B cell (primary cell): ENCODE measurements around the gene HOXA4. TPM values are rescaled to one million over a fixed set of nuclear protein-coding genes. Genes with fewer than 3 reads are reported as not detected.

ENCODE experiments used
- ATAC-seq: fragments of 200-7000 bp; cut with Tn5 transposase; one replicate; pipeline ENCODE4 v1.10.0; 2021; ENCODE audit warnings: low read depth, mild to moderate bottlenecking, moderate number of reproducible peaks, moderate library complexity
- CTCF ChIA-PET: fragments of 350-600 bp; sonication (Branson Sonifier 250); formaldehyde crosslinking; loops from one replicate; lab custom pipeline; 2021; ENCODE audit warnings: antibody characterized with exemption, inconsistent platforms; lab: Charles Lee
- POLR2A ChIA-PET: fragments of 350-600 bp; sonication (Branson Sonifier 250); formaldehyde crosslinking; loops from one replicate; lab custom pipeline; 2021; ENCODE audit warnings: antibody characterized with exemption; lab: Charles Lee
- DNase-seq: peaks from one replicate; pipeline ENCODE4 v3.0.0; 2013
- H2AFZ ChIP-seq: 2 replicates; pipeline ENCODE4 v1.6.1; 2012; ENCODE audit warnings: mild to moderate bottlenecking, low read depth, low read length; ENCODE audit not compliant: insufficient read depth, poor library complexity, severe bottlenecking
- H3K27ac ChIP-seq, 2 donors: 1 replicate in 1 of 2; 2 replicates in 1 of 2; pipeline ENCODE4 v1.5.1; 2012 to 2013; ENCODE audit warnings: low read length in 2 of 2, mild to moderate bottlenecking in 2 of 2, moderate library complexity in 1 of 2
- H3K27me3 ChIP-seq, 4 experiments: fragments of 200-600 bp in 1 of 4; sonication (generic) in 1 of 4; replicated peaks in 1 of 4; 1 replicate in 2 of 4; 2 replicates in 2 of 4; pipeline versions ENCODE4 v1.6.1 to v1.7.0; 2013 to 2016; ENCODE audit warnings: low read length in 3 of 4, mild to moderate bottlenecking in 2 of 4, mixed read lengths in 1 of 4, moderate library complexity in 1 of 4; ENCODE audit not compliant: insufficient read depth in 4 of 4, control insufficient read depth in 3 of 4; ENCODE audit errors: control extremely low read depth in 1 of 4
- H3K36me3 ChIP-seq, 2 experiments: replicated peaks in 1 of 2; 1 replicate in 1 of 2; 2 replicates in 1 of 2; pipeline versions ENCODE4 v1.6.1 to v1.7.1; 2013; ENCODE audit warnings: low read length in 1 of 2; ENCODE audit not compliant: insufficient read depth in 2 of 2, control insufficient read depth in 1 of 2; ENCODE audit errors: control extremely low read depth in 1 of 2, extremely low read depth in 1 of 2
- H3K4me1 ChIP-seq, 2 donors: fragments of 200-600 bp in 1 of 2; sonication (generic) in 1 of 2; 1 replicate in 1 of 2; 2 replicates in 1 of 2; pipeline versions ENCODE4 v1.5.1 to v1.6.1; 2013 to 2017; ENCODE audit warnings: low read length in 2 of 2; ENCODE audit not compliant: control insufficient read depth in 2 of 2, insufficient read depth in 2 of 2
- H3K4me2 ChIP-seq: replicated peaks from 2 replicates; pipeline ENCODE3; 2012; ENCODE audit warnings: mild to moderate bottlenecking, low read depth, low read length; ENCODE audit not compliant: poor library complexity, severe bottlenecking
- H3K4me3 ChIP-seq, 5 experiments: fragments of 200-600 bp in 1 of 5; sonication (generic) in 1 of 5; 1 replicate in 3 of 5; 2 replicates in 2 of 5; pipeline versions ENCODE4 v1.5.1 to v1.7.0; 2011 to 2016; ENCODE audit warnings: low read length in 4 of 5, mild to moderate bottlenecking in 4 of 5, low read depth in 2 of 5, control low read depth in 1 of 5, moderate library complexity in 1 of 5; ENCODE audit not compliant: insufficient read depth in 1 of 5; ENCODE audit errors: control extremely low read depth in 1 of 5, extremely low read depth in 1 of 5
- H3K79me2 ChIP-seq: fragments of 200-600 bp; sonication (generic); one replicate; pipeline ENCODE4 v1.6.0; 2016; ENCODE audit warnings: low read length; ENCODE audit not compliant: control insufficient read depth, insufficient read depth
- H3K9ac ChIP-seq: fragments of 200-600 bp; sonication (generic); 2 replicates; pipeline ENCODE4 v1.6.1; 2017; ENCODE audit warnings: mild to moderate bottlenecking, low read length, moderate library complexity
- H3K9me3 ChIP-seq, 3 donors: one replicate each; pipeline versions ENCODE4 v1.6.1 to v1.7.1; 2013; ENCODE audit warnings: low read length in 2 of 3; ENCODE audit not compliant: control insufficient read depth in 2 of 3, insufficient read depth in 1 of 3; ENCODE audit errors: control extremely low read depth in 1 of 3
- H4K20me1 ChIP-seq: 2 replicates; pipeline ENCODE4 v1.6.0; 2012; ENCODE audit warnings: mild to moderate bottlenecking, low read length; ENCODE audit not compliant: insufficient read depth, control insufficient read depth, poor library complexity, severe bottlenecking
- H3K27ac Mint-ChIP-seq: one replicate; pipeline ENCODE4 v1.8.0; 2021; ENCODE audit warnings: mixed read lengths
- H3K27me3 Mint-ChIP-seq: one replicate; pipeline ENCODE4 v1.8.0; 2021; ENCODE audit warnings: mixed read lengths
- H3K4me1 Mint-ChIP-seq: one replicate; pipeline ENCODE4 v1.8.0; 2021; ENCODE audit warnings: mixed read lengths
- H3K4me3 Mint-ChIP-seq: one replicate; pipeline ENCODE4 v1.8.0; 2021; ENCODE audit warnings: mixed read lengths
- H3K9me3 Mint-ChIP-seq: one replicate; pipeline ENCODE4 v1.8.0; 2022; ENCODE audit warnings: mixed read lengths; ENCODE audit not compliant: insufficient read depth
- EZH2 ChIP-seq: IDR thresholded peaks from 2 replicates; pipeline ENCODE4 v1.6.1; 2012; ENCODE audit warnings: borderline replicate concordance, low read depth, mild to moderate bottlenecking, moderate library complexity, low read length; ENCODE audit not compliant: insufficient read depth, poor library complexity, severe bottlenecking
- WGBS: methylation state at CpG from one replicate; pipeline ENCODE4 v1.1.5; 2013; ENCODE audit warnings: missing lambda C conversion rate; ENCODE audit not compliant: insufficient coverage; 5-methylcytosine and 5-hydroxymethylcytosine counted together
- intact Hi-C: fragments of 100-400 bp; cut with micrococcal nuclease; formaldehyde crosslinking; loops from one replicate; pipeline ENCODE4 v1.10.0; 2022
- polyA plus RNA-seq: library from polyadenylated mRNA; depleted of rRNA; stranded (reverse); fragments of >200 nt; gene quantifications from 2 replicates; pipeline ENCODE4 v1.2.3, GENCODE V29; 2012
- total RNA-seq, 2 donors: library from RNA; stranded (reverse); fragments of 120-200 nt in 1 of 2; gene quantifications; 1 replicate in 1 of 2; 2 replicates in 1 of 2; pipeline versions ENCODE4 v1.2.3 to v1.2.4, GENCODE V29; 2013 to 2022
- TF ChIP-seq, protein P1 (sequence below): fragments of 200-600 bp; IDR thresholded peaks from one replicate; pipeline ENCODE4 v1.8.0; 2022; ENCODE audit warnings: antibody characterized with exemption, mild to moderate bottlenecking

HOXA4 gene
- total and polyA plus RNA-seq, 2 donors (not counting 1 experiment from before 2014, with no cell fraction given): 0.30 TPM; not detected in 1

DNA sequence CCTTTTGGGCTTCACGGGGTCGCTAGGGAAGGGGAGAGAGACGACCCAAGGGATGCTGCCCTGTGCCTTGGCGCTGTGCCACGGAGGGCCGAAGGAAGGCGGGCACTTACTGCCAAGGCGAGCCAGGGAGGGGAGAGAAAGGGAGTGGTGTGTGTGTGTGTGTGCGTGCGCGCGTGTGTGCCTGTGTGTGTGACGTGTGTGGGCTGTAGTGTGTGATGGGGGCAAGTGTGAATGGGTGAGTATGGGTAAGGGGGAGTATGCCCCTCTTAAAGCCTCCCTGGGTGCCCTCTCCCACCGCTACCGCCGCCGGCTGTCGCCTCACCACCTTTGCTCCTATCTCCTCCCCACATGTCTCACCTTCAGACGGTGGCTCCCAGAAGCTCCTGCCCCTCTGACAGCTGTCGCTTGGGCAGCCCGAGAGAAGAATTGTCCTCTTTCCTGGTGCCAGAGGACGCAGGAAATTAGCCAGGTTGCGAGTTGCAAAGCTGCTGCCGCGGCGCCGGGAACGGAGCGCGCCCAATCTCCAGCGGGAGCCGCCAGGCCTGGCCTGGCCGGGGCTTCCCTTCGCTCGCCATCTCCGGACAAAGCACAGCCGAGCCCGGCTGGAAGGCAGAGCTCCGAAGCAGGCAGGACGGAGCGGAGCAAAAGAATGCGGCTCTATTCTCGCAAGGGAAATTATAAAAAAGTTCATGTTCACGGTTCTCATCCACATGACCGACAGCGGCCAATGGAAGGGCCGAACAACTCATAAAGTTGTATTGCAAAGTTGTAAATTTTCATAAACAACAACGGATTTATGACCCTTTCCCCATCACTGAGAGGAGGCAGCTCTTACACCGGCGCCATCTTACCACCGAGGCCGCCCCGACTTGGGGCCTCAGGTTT, 21.6 kb upstream of the HOXA4 start, which contains the start of gene HOXA3:
Gene HOXA3 (minus strand): TSS at position 653 of the 885 bp plus-strand sequence. CDS start 41,943 bp downstream, outside the sequence.
- Histone ChIP-seq H3K4me3 (peak within 1 kb of the TSS in 2 of 5 experiments; percentile 46 to 48), H2AFZ (no peak within 1 kb of the TSS), H3K36me3 (no peaks in the 10 kb centered on the region), H4K20me1 (peaks cover 10% of the 10 kb centered on the region), H3K27ac (no peak within 1 kb of the TSS), H3K27me3 (peaks cover 1 to 98% (median 84%) of the 10 kb centered on the region in 4 experiments), H3K4me1 (peaks cover 66 to 76% of the 10 kb centered on the region in 2 donors), H3K79me2 (no peaks in the 10 kb centered on the region), H3K9me3 (peaks cover 0 to 89% (median 13%) of the 10 kb centered on the region in 3 donors), H3K4me2 (peak within 1 kb of the TSS; percentile 79), H3K9ac (peak within 1 kb of the TSS; percentile 30)
- Mint-ChIP-seq H3K9me3 (no peaks in the 10 kb centered on the region), H3K4me1 (peaks cover 46% of the 10 kb centered on the region), H3K27me3 (peaks cover 68% of the 10 kb centered on the region), H3K27ac (peak within 1 kb of the TSS; percentile 73), H3K4me3 (peak within 1 kb of the TSS; percentile 83)
- POLR2A ChIA-PET: no interaction called here
- CTCF ChIA-PET: interaction anchor here (0.8 to 6.9 kb wide), 8 partner anchors 10 to 1298 kb away, joined by 3 to 52 read pairs (median 4); no protein-coding TSS in a partner anchor
- DNase-seq (peak; percentile 48), ATAC-seq (no peak)
- intact Hi-C loops: loop anchor here (1.0 to 5.0 kb wide), 3 partner anchors 35 to 769 kb away; partner anchors contain the start of gene HOXA11
- 1% methylated on average over 47 of the region's 53 CpGs for WGBS
- TF ChIP-seq EZH2: peak; percentile 75
- TF ChIP-seq, protein P1, sequence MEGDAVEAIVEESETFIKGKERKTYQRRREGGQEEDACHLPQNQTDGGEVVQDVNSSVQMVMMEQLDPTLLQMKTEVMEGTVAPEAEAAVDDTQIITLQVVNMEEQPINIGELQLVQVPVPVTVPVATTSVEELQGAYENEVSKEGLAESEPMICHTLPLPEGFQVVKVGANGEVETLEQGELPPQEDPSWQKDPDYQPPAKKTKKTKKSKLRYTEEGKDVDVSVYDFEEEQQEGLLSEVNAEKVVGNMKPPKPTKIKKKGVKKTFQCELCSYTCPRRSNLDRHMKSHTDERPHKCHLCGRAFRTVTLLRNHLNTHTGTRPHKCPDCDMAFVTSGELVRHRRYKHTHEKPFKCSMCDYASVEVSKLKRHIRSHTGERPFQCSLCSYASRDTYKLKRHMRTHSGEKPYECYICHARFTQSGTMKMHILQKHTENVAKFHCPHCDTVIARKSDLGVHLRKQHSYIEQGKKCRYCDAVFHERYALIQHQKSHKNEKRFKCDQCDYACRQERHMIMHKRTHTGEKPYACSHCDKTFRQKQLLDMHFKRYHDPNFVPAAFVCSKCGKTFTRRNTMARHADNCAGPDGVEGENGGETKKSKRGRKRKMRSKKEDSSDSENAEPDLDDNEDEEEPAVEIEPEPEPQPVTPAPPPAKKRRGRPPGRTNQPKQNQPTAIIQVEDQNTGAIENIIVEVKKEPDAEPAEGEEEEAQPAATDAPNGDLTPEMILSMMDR: no peak
